GM19463 (cell line): ENCODE data around the gene DPH1.

Experiments used
- ATAC-seq: cut with Tn5 transposase; IDR thresholded peaks from one replicate; pipeline ENCODE4 v1.9.1; 2021; ENCODE audit warnings: mild to moderate bottlenecking, moderate library complexity; ENCODE audit not compliant: unreplicated experiment

DPH1 gene

GRCh38 chr17:2060681-2061440 lies 30.9 kb downstream of the DPH1 start:
- ATAC-seq, result no peak

- no peak for ATAC-seq
These were observed 31.5 kb downstream of the DPH1 start for GRCh38 chr17:2061441-2061958.

- no peak for ATAC-seq
These were observed 32.7 kb downstream of the DPH1 start for GRCh38 chr17:2062571-2063183.

GRCh38 chr17:2063261-2064146 lies 33.6 kb downstream of the DPH1 start:
- no peak for ATAC-seq

- ATAC-seq, result no peak
These were observed 34.2 kb downstream of the DPH1 start for GRCh38 chr17:2064147-2064489.

GRCh38 chr17:2064520-2064971 lies 34.6 kb downstream of the DPH1 start:
- no peak for ATAC-seq

- no peak for ATAC-seq
These were observed 35.2 kb downstream of the DPH1 start for GRCh38 chr17:2064980-2065785.

- no peak for ATAC-seq
These were observed 36.0 kb downstream of the DPH1 start for GRCh38 chr17:2065949-2066400.

- ATAC-seq, result no peak
These were observed 37.2 kb downstream of the DPH1 start for GRCh38 chr17:2067048-2067561.

- ATAC-seq, result no peak
These were observed 37.7 kb downstream of the DPH1 start for GRCh38 chr17:2067608-2068024.

GRCh38 chr17:2068031-2068518 lies 38.1 kb downstream of the DPH1 start:
- no peak for ATAC-seq

GRCh38 chr17:2068519-2069051 lies 38.6 kb downstream of the DPH1 start:
- no peak for ATAC-seq

- peak; percentile 77 for ATAC-seq
These were observed 40.5 kb downstream of the DPH1 start for GRCh38 chr17:2070241-2071023.

- no peak for ATAC-seq
These were observed 41.1 kb downstream of the DPH1 start for GRCh38 chr17:2071024-2071385.

- no peak for ATAC-seq
These were observed 41.7 kb downstream of the DPH1 start for GRCh38 chr17:2071455-2072281.

- ATAC-seq, result no peak
These were observed 45.0 kb downstream of the DPH1 start for GRCh38 chr17:2074919-2075318.

GRCh38 chr17:2075336-2076086 lies 45.6 kb downstream of the DPH1 start:
- no peak for ATAC-seq
